ENCODE data around the gene ZKSCAN8. TPM values are rescaled to one million over a fixed set of nuclear protein-coding genes. Genes with fewer than 3 reads are reported as not detected.

The ZKSCAN8 gene
- total RNA-seq, 6 experiments from 2014 or later: 5.4 to 7.2 (median 6.8) TPM

- Histone ChIP-seq H3K27me3 (no peaks in the 10 kb centered on the region), H3K4me1 (no peaks in the 10 kb centered on the region), H3K27ac (no peak overlapping the region), H3K36me3 (no peaks in the 10 kb centered on the region), H3K4me3 (no peak overlapping the region), H3K9me3 (no peaks in the 10 kb centered on the region)
- intact Hi-C loops (cut with DNase I): no loop called here
- DNase-seq (no peak), ATAC-seq (no peak)
- TF ChIP-seq POLR2A (IDR thresholded peaks at IDR 0.05): no peak
- TF ChIP-seq, protein P1, sequence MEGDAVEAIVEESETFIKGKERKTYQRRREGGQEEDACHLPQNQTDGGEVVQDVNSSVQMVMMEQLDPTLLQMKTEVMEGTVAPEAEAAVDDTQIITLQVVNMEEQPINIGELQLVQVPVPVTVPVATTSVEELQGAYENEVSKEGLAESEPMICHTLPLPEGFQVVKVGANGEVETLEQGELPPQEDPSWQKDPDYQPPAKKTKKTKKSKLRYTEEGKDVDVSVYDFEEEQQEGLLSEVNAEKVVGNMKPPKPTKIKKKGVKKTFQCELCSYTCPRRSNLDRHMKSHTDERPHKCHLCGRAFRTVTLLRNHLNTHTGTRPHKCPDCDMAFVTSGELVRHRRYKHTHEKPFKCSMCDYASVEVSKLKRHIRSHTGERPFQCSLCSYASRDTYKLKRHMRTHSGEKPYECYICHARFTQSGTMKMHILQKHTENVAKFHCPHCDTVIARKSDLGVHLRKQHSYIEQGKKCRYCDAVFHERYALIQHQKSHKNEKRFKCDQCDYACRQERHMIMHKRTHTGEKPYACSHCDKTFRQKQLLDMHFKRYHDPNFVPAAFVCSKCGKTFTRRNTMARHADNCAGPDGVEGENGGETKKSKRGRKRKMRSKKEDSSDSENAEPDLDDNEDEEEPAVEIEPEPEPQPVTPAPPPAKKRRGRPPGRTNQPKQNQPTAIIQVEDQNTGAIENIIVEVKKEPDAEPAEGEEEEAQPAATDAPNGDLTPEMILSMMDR (IDR thresholded peaks at IDR 0.05): no peak
- 77% methylated on average over 3 of the region's 3 CpGs for WGBS (ENCODE audit: insufficient coverage, low coverage, low lambda C conversion rate, missing lambda C conversion rate)
Observed at GRCh38 chr6:28107506-28107905, 34.2 kb upstream of the ZKSCAN8 start.

DNA sequence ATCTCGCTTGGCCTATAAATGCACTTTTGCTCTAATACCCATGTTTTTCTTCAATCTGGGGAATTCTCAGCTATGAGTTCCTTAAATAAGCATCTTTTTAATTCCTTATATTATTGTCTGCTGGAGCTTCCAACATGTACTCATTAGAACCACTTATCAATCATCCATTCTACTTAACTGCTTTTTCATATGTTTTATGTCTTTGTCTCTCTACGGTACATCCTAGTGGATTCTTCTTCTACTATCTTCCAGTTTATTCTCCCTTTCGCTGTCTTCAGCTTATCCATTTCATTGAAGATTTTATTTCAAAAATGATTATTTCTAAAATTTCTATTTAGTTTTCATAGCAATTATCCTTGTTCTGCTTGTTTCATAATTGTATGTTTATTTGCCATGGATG is 29.7 kb upstream of the ZKSCAN8 start:
- Histone ChIP-seq H3K4me3 (no peak overlapping the region), H3K27ac (no peak overlapping the region), H3K36me3 (peaks cover 0 to 8% (median 0%) of the 10 kb centered on the region in 4 donors), H3K4me1 (no peaks in the 10 kb centered on the region), H3K9me3 (no peaks in the 10 kb centered on the region), H3K27me3 (no peaks in the 10 kb centered on the region)
- ATAC-seq: no peak
- TF ChIP-seq POLR2A (IDR thresholded peaks at IDR 0.05): no peak
- TF ChIP-seq, protein P1 (IDR thresholded peaks at IDR 0.05): no peak
- DNase-seq: no peak
- intact Hi-C loops (cut with DNase I): no loop called here
- 88% methylated on average over 3 of the region's 3 CpGs for WGBS (ENCODE audit: insufficient coverage, low coverage, low lambda C conversion rate, missing lambda C conversion rate)

GRCh38 chr6:28115799-28116198 is 25.9 kb upstream of the ZKSCAN8 start:
- 71% methylated on average over 1 of the region's 2 CpGs for whole genome bisulfite sequencing (ENCODE audit: insufficient coverage, low coverage, low lambda C conversion rate, missing lambda C conversion rate)
- Histone ChIP-seq H3K4me3 (no peak overlapping the region), H3K27ac (no peak overlapping the region), H3K9me3 (no peaks in the 10 kb centered on the region), H3K4me1 (no peaks in the 10 kb centered on the region), H3K36me3 (peaks cover 0 to 38% (median 4%) of the 10 kb centered on the region in 4 donors), H3K27me3 (no peaks in the 10 kb centered on the region)
- intact Hi-C loops (cut with DNase I): no loop called here
- DNase-seq (no peak), ATAC-seq (no peak)
- TF ChIP-seq, protein P1 (IDR thresholded peaks at IDR 0.05): no peak
- no peak for TF ChIP-seq POLR2A (IDR thresholded peaks at IDR 0.05)

GRCh38 chr6:28117386-28118050 is 24.2 kb upstream of the ZKSCAN8 start:
- DNase-seq (no peak), ATAC-seq (no peak)
- H3K4me3 ChIP-seq: no peak overlapping the region
- no peak for TF ChIP-seq POLR2A (IDR thresholded peaks at IDR 0.05)
- TF ChIP-seq, protein P1 (IDR thresholded peaks at IDR 0.05): no peak
- no peaks in the 10 kb centered on the region for H3K27me3 ChIP-seq
- H3K36me3 ChIP-seq: peaks cover 0 to 38% (median 4%) of the 10 kb centered on the region in 4 donors
- H3K9me3 ChIP-seq: no peaks in the 10 kb centered on the region
- WGBS (ENCODE audit: insufficient coverage, low coverage, low lambda C conversion rate, missing lambda C conversion rate): 100% methylated on average over 2 of the region's 2 CpGs
- intact Hi-C loops (cut with DNase I): no loop called here
- H3K4me1 ChIP-seq: no peaks in the 10 kb centered on the region
- H3K27ac ChIP-seq: no peak overlapping the region
